ENCODE results near the gene TJAP1.
"Not testable (repeated sequence)": the region's sequence is repeated elsewhere in the genome, so short reads cannot be mapped to it uniquely, and the experiment has no call there.

- not testable (repeated sequence) for TF ChIP-seq CTCF, EZH2phosphoT487 (IDR thresholded peaks at IDR 0.05)
Observed at GRCh38 chr6:43538986-43539385, 61.6 kb downstream of the TJAP1 start.

Data from neural progenitor cell (in vitro differentiated cells).